Duodenal mucosa (tissue), 2 donors: Measurements from ENCODE around the gene SYCP2.

Experiments used
- H3K27ac ChIP-seq: one replicate; pipeline ENCODE4 v1.7.0; 2013; ENCODE audit warnings: low read depth, low read length
- H3K27me3 ChIP-seq, 2 donors: one replicate each; pipeline ENCODE4 v1.7.0; 2013; ENCODE audit warnings: low read length in 2 of 2, control low read depth in 1 of 2; ENCODE audit not compliant: insufficient read depth in 2 of 2, control insufficient read depth in 1 of 2
- H3K36me3 ChIP-seq, 2 donors: one replicate each; pipeline ENCODE4 v1.7.0; 2013; ENCODE audit warnings: low read length in 2 of 2, control low read depth in 1 of 2; ENCODE audit not compliant: insufficient read depth in 2 of 2, control insufficient read depth in 1 of 2
- H3K4me1 ChIP-seq, 2 donors: one replicate each; pipeline ENCODE4 v1.7.0; 2013; ENCODE audit warnings: low read length in 2 of 2, control low read depth in 1 of 2; ENCODE audit not compliant: insufficient read depth in 2 of 2, control insufficient read depth in 1 of 2
- H3K4me3 ChIP-seq, 2 donors: one replicate each; pipeline ENCODE4 v1.7.0; 2013; ENCODE audit warnings: low read length in 2 of 2, low read depth in 1 of 2
- H3K9ac ChIP-seq, 2 donors: one replicate each; pipeline ENCODE4 v1.7.0; 2013; ENCODE audit warnings: low read length in 2 of 2, low read depth in 1 of 2
- H3K9me3 ChIP-seq, 2 donors: one replicate each; pipeline ENCODE4 v1.7.0; 2013; ENCODE audit warnings: low read length in 2 of 2, control low read depth in 1 of 2; ENCODE audit not compliant: control insufficient read depth in 1 of 2

SYCP2 gene

DNA sequence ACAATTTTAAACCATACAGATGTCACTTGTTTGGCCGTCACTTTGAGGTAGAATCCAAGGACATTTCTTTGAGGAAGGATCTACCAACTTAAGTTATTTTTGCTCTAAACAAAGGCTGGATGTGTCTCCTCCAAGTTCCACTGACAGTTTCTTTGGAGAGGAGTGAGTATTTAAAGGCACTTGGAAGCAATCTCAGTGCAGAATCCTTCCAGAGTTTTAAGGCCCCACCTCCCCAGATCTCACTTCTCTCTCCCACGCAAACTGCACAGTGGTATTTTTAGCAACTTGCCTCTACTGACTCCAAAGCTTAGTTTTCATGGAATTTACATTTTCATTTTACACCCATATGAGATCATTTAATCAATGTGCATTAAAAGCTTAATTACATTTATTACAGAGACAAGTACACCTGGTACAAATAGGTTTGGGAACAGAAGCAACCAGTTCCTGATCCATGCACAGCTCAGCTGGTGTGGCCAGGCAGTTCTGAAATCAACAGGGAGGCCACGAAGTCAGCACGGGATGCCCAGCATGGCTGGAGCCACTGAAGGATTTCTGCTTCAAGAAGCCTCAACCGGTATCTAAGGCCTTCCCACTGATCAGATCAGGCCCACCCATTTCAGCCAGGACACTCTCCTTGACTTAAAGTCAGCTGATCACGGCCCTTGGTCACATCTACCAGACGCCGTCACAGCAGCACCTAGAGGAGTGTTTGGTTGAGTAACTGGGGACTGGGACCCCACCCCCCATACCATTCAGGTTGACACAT lies 109.8 kb downstream of the SYCP2 start:
- no peak overlapping the region for H3K9ac ChIP-seq
- H3K9me3 ChIP-seq, result no peaks in the 10 kb centered on the region
- no peak overlapping the region for H3K27ac ChIP-seq

DNA sequence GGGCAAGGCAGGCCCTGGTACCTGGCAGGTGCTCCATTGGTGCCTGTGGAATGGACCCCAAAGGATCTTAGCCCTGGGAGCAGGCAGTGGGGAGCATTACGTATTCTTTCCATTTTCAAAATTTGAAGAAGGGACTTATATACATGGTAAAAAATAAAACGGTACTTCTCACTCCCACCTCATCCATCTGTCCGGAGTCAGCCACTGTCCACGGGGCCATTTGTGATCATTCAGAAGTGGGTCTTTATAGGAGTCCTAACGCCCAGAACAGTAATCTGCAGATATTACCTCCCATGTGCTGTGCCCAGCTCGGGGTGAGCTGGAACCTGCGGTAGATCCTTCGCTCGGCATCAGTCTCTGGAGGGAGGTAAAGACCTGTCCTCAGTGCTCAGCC lies 110.4 kb downstream of the SYCP2 start:
- H3K9ac ChIP-seq, result no peak overlapping the region

More for the DNA sequence above, 109.8 kb downstream of the SYCP2 start:
- H3K36me3 ChIP-seq, result no peaks in the 10 kb centered on the region
- H3K4me3 ChIP-seq, result no peak overlapping the region
- H3K4me1 ChIP-seq, result peaks cover 24 to 30% of the 10 kb centered on the region in 2 donors
- H3K27me3 ChIP-seq, result no peaks in the 10 kb centered on the region

DNA sequence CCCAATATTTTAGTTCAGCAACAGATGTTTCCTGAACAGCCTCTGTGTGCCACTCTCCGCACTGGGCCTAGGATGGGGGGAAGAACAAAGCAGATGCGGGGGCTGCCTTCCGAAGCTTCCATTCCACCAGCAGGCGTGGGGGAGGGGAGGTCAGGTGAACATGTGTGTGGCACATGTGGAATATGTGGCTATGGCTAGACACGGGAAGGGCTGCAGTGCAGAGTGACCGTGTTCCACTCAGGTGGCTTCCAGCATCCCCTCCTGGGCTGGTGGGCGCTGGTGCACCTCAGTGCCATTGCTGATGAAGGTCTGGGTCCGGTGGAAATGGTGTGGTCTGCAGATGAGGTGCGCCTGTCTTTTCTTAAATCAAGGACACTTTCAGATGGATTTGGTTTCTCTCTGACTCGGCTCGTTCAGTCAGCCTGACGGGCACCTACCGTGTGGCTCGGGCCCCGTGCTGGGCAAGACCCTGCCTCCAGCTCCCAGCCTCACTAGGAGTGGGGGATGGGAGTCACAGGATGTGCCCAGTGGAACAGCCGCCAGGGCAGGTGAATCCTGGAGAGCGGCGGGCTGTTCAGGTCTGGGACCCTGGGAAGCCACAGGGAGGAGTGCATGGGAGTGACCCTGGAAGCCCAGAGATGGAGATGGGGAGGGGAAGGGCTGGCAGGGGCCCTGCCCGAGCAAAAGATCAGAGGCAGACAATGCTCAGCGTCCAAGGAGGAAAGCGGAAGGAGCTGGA lies 111.0 kb downstream of the SYCP2 start:
- Histone ChIP-seq H3K4me1 (peaks cover 24 to 30% of the 10 kb centered on the region in 2 donors), H3K36me3 (no peaks in the 10 kb centered on the region), H3K9ac (no peak overlapping the region), H3K4me3 (no peak overlapping the region), H3K27me3 (no peaks in the 10 kb centered on the region), H3K9me3 (no peaks in the 10 kb centered on the region), H3K27ac (no peak overlapping the region)

More for the DNA sequence above, 110.4 kb downstream of the SYCP2 start:
- Histone ChIP-seq H3K27me3 (no peaks in the 10 kb centered on the region), H3K4me3 (no peak overlapping the region), H3K4me1 (peaks cover 24 to 30% of the 10 kb centered on the region in 2 donors), H3K9me3 (no peaks in the 10 kb centered on the region), H3K27ac (no peak overlapping the region), H3K36me3 (no peaks in the 10 kb centered on the region)

DNA sequence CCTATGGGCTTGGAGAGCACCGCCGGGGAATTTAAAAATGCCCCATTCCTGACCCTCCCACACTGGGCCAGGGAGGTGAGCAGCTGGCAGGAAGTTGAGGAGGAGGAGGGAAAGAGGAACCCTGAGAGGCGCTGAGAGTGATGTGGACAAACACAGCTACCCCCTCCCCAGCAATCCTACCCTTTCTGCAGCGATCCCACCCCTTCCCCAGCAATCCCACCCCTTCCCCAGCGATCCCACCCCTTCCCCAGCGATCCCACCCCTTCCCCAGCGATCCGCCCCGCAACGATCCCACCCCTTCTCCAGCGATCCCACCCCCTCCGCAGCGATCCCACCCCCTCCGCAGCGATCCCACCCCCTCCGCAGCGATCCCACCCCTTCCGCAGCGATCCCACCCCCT lies 111.6 kb downstream of the SYCP2 start:
- peaks cover 17 to 23% of the 10 kb centered on the region in 2 donors for H3K4me1 ChIP-seq

DNA sequence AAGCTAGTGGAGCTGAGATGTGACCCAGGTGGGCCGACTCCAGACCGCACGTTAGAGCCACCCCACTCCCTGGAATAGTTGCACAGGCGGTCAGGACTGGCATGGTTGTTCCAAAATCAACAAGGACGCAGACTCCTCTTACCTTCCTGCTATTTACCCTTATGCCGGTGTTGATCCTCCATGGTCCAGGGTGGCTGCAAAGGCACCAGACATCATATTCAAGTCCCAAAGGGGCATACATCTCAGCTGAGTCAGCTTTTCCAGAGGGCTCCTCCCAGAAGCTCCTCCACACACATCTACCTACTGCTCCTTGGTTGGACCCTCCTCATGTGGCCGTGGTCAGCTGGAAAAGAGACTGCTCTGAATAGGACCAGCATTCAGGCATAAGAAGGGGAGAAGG lies 112.2 kb downstream of the SYCP2 start:
- Histone ChIP-seq H3K9me3 (no peaks in the 10 kb centered on the region), H3K27me3 (no peaks in the 10 kb centered on the region), H3K4me1 (peaks cover 13 to 19% of the 10 kb centered on the region in 2 donors), H3K27ac (no peak overlapping the region), H3K4me3 (no peak overlapping the region), H3K36me3 (no peaks in the 10 kb centered on the region), H3K9ac (no peak overlapping the region)

More for the DNA sequence above, 111.6 kb downstream of the SYCP2 start:
- no peaks in the 10 kb centered on the region for H3K27me3 ChIP-seq
- H3K9me3 ChIP-seq, result no peaks in the 10 kb centered on the region
- H3K9ac ChIP-seq, result no peak overlapping the region
- no peak overlapping the region for H3K27ac ChIP-seq
- H3K4me3 ChIP-seq, result no peak overlapping the region
- H3K36me3 ChIP-seq, result no peaks in the 10 kb centered on the region

DNA sequence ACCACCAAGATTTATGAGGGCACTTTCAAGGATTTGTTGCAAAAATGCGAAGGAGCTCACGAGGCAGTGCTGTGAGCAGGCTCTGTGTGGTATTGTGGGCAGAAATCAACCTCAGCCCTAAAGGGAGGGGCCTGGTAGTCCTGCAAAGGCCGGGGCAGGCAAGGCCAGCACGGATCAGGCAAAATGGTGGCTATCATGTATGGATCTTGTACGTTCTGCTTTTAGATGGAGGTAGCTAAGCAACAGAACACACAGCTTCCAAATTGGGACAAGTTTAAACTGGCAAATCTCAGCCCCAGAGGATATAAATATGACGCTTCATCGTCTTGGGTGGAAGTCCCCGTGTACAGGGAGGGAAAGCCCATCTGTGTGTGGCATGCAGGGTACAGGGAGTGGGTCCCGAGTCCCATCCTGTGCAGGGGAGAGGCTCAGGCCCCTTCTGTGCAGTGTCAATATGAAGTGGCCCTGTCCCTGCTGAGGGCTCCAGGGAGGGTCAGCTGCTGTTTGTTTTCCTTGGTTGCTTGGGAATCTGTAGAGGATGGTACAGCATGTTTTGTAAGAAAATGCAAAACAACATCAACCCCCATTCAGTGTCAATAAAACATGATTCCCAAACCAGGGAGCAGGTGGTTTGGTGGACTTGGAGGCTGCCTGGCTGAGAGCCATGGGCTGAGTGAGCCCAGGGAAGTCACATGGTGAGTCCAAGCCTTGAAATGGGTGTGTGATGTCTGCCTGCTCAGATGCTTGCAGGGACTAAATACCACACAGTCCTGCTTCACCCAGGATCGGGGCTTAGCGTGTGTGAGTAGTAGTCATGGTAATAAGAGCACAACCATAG lies 113.0 kb downstream of the SYCP2 start:
- no peak overlapping the region for H3K9ac ChIP-seq

DNA sequence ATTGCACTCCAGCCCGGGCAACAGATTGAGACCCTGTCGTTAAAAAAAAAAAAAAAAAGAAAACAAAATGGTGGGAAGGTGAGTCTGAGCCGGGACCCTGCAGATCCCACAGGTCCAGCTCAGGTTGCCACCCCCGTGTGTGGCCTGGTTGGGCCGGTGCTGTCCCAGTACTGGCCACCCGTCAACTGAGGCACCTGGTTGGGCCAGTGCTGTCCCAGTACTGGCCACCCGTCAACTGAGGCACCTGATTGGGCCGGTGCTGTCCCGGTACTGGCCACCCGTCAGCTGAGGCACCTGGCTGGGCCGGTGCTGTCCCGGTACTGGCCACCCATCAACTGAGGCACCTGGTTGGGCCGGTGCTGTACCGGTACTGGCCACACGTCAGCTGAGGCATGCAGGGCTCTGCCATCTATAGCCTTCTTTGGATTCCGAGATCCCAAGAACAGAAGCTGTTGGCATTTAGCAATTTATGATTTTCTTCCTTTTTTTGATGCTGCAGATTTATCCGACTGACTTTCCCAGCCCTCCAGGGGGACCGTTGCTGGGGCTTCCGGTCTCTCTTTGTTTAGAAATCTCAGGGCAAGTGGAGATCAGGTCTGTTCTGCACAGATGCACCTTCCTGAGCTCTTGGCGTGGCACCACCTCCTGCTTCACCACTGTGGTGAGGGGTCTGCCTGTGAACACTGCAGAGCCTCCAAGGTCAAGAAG lies 113.8 kb downstream of the SYCP2 start:
- H3K27ac ChIP-seq, result no peak overlapping the region

More for the DNA sequence above, 113.0 kb downstream of the SYCP2 start:
- Histone ChIP-seq H3K4me3 (no peak overlapping the region), H3K36me3 (no peaks in the 10 kb centered on the region), H3K27me3 (no peaks in the 10 kb centered on the region), H3K9me3 (no peaks in the 10 kb centered on the region), H3K4me1 (peaks cover 7 to 11% of the 10 kb centered on the region in 2 donors), H3K27ac (no peak overlapping the region)

DNA sequence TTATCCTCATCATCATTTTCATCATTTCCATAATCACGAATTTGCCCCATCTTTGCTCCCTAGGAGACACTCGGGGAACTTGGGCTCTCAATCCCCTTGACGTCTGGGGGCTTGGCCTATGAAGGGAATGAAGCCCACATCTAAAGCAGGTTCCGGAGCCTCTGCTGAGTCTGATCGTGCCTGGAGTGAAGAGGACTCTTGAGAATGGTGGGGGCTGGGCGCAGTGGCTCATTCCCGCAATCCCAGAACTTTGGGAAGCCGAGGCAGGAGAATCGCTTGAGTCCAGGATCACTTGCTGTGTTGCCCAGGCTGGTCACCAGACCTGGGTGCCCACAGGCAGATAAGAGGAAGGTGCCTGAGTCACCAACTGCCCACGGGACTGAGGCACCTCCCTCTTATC lies 114.5 kb downstream of the SYCP2 start:
- Histone ChIP-seq H3K4me1 (peaks cover 0 to 5% of the 10 kb centered on the region in 2 donors), H3K27ac (no peak overlapping the region), H3K27me3 (no peaks in the 10 kb centered on the region), H3K9me3 (no peaks in the 10 kb centered on the region), H3K4me3 (no peak overlapping the region), H3K36me3 (no peaks in the 10 kb centered on the region), H3K9ac (no peak overlapping the region)

More for the DNA sequence above, 113.8 kb downstream of the SYCP2 start:
- no peaks in the 10 kb centered on the region for H3K27me3 ChIP-seq
- H3K9ac ChIP-seq, result no peak overlapping the region
- H3K4me1 ChIP-seq, result peaks cover 1 to 5% of the 10 kb centered on the region in 2 donors
- H3K4me3 ChIP-seq, result no peak overlapping the region
- H3K9me3 ChIP-seq, result no peaks in the 10 kb centered on the region
- H3K36me3 ChIP-seq, result no peaks in the 10 kb centered on the region

DNA sequence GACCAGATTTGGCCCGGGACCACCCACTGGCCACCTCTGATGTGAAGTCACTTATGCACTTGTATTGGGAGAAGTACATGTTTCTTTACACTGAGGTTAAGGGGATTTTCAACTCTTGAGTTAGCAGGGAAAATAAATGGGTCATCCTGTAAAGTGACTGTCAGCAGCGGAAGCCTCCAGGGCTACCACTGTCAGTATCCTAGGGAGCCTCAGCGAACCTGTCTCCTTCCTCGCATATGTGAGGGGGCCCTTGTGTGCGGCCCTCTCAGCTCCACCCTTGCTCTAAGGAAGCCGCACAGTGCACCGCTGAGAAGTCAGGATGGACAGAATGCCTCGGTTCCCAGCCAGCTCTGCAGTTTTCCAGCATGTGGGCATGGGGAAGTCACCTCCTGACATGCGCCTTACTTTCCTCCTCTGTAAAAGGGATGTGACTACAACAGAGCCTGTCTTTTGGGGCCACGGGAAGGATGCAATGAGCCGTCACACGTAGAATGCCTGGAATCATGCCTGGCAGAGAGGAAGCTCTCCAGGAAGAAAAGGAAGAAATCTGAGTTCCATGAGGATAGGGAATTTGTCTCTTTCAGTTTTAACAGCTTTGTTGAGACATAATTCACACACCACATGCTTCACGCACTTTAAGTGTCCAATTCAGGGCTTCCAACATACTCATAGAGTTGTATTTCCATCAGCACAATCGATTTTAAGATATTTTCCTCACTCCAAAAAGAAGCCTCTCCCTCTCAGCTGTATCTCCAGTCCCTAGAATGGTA lies 115.4 kb downstream of the SYCP2 start:
- no peaks in the 10 kb centered on the region for H3K27me3 ChIP-seq
- no peaks in the 10 kb centered on the region for H3K36me3 ChIP-seq
- no peak overlapping the region for H3K27ac ChIP-seq
- no peak overlapping the region for H3K9ac ChIP-seq
- no peak overlapping the region for H3K4me3 ChIP-seq
- no peaks in the 10 kb centered on the region for H3K9me3 ChIP-seq
- peaks cover 0 to 5% of the 10 kb centered on the region in 2 donors for H3K4me1 ChIP-seq
